K562 (cell line): ENCODE results near the gene DST. TPM values are rescaled to one million over a fixed set of nuclear protein-coding genes. Genes with fewer than 3 reads are reported as not detected.

Experiments used
- ARNT ChIP-seq, 2 experiments: fragments of 450-650 bp; IDR thresholded peaks; 2 replicates each; pipeline ENCODE4 v1.6.1; 2016; ENCODE audit warnings: mild to moderate bottlenecking in 1 of 2
- BCOR ChIP-seq: fragments of 450-650 bp; IDR thresholded peaks from 2 replicates; pipeline ENCODE4 v1.6.1; 2016
- BHLHE40 ChIP-seq: IDR thresholded peaks from 2 replicates; pipeline ENCODE4 v1.6.1; 2011; ENCODE audit warnings: low read length, improper control_type of control experiment
- CBFA2T2 ChIP-seq: fragments of 450-650 bp; conservative IDR thresholded peaks from 2 replicates; pipeline ENCODE4 v1.6.1; 2017; ENCODE audit warnings: mild to moderate bottlenecking
- E2F3 ChIP-seq: fragments of 250-450 bp; sonication (Bioruptor Pico); IDR thresholded peaks from 2 replicates; pipeline ENCODE4 v1.4.0; 2020; ENCODE audit warnings: mild to moderate bottlenecking
- HDAC8 ChIP-seq: fragments of 450-650 bp; IDR thresholded peaks from 2 replicates; pipeline ENCODE4 v1.6.1; 2016; ENCODE audit warnings: mild to moderate bottlenecking, missing genetic modification characterization, moderate library complexity, missing compliant biosample characterization
- JUN ChIP-seq, 2 experiments: sonication (generic) in 1 of 2; formaldehyde crosslinking in 1 of 2; IDR thresholded peaks; 2 replicates each; pipeline versions ENCODE4 v1.6.1 to v1.8.0; 2012 to 2022; ENCODE audit warnings: borderline replicate concordance in 2 of 2, mild to moderate bottlenecking in 2 of 2, improper control_type of control experiment in 1 of 2, low read depth in 1 of 2, low read length in 1 of 2, missing genetic modification reagents in 1 of 2
- KLF6 ChIP-seq: fragments of 250-450 bp; sonication (Bioruptor Pico); IDR thresholded peaks from 2 replicates; pipeline ENCODE4 v1.4.0; 2020; ENCODE audit warnings: mild to moderate bottlenecking, moderate library complexity, borderline replicate concordance
- L3MBTL2 ChIP-seq: fragments of 450-650 bp; IDR thresholded peaks from 2 replicates; pipeline ENCODE4 v1.6.1; 2016; ENCODE audit warnings: mild to moderate bottlenecking, moderate library complexity
- MLLT1 ChIP-seq, 2 experiments: fragments of 450-650 bp; IDR thresholded peaks; 2 replicates each; pipeline ENCODE4 v1.6.1; 2016
- NONO ChIP-seq, 2 experiments: fragments of 200-400 bp in 1 of 2; fragments of 450-650 bp in 1 of 2; formaldehyde crosslinking in 1 of 2; IDR thresholded peaks; 2 replicates each; pipeline ENCODE4 v1.6.1; 2017; ENCODE audit warnings: low read depth in 2 of 2, mild to moderate bottlenecking in 2 of 2, moderate library complexity in 2 of 2, low read length in 1 of 2
- PKNOX1 ChIP-seq: fragments of 450-650 bp; IDR thresholded peaks from 2 replicates; pipeline ENCODE4 v1.6.1; 2016
- POLR2G ChIP-seq: fragments of 200-400 bp; formaldehyde crosslinking; IDR thresholded peaks from 2 replicates; pipeline ENCODE4 v1.6.1; 2017; ENCODE audit warnings: low read depth, mild to moderate bottlenecking, antibody characterized with exemption, low read length, moderate library complexity
- PREB ChIP-seq: sonication (generic); formaldehyde crosslinking; IDR thresholded peaks from 2 replicates; pipeline ENCODE4 v1.8.1; 2023; ENCODE audit warnings: mild to moderate bottlenecking, missing genetic modification reagents
- SIRT6 ChIP-seq: IDR thresholded peaks from one replicate; pipeline ENCODE4 v1.6.1; 2012; ENCODE audit warnings: low read depth, mild to moderate bottlenecking, control low read depth, inconsistent platforms, low read length, moderate library complexity
- SMC3 ChIP-seq: conservative IDR thresholded peaks from 2 replicates; pipeline ENCODE4 v1.6.1; 2011; ENCODE audit warnings: low read depth, low read length, improper control_type of control experiment; ENCODE audit not compliant: insufficient read depth
- TAL1 ChIP-seq: fragments of 450-650 bp; IDR thresholded peaks from 2 replicates; pipeline ENCODE4 v1.6.1; 2016; ENCODE audit warnings: mild to moderate bottlenecking
- UBTF ChIP-seq, 2 experiments: IDR thresholded peaks; 2 replicates each; pipeline ENCODE4 v1.6.1; 2012; ENCODE audit warnings: improper control_type of control experiment in 2 of 2, low read depth in 2 of 2, low read length in 2 of 2, borderline replicate concordance in 1 of 2
- ZFX ChIP-seq: sonication (generic); formaldehyde crosslinking; IDR thresholded peaks from 2 replicates; pipeline ENCODE4 v1.8.0; 2022; ENCODE audit warnings: mild to moderate bottlenecking, missing genetic modification reagents, moderate library complexity
- ZNF764 ChIP-seq: fragments of 250-450 bp; sonication (Bioruptor Pico); IDR thresholded peaks from 2 replicates; pipeline ENCODE4 v1.4.0; 2020; ENCODE audit warnings: low read depth, mild to moderate bottlenecking, moderate library complexity
- polyA plus RNA-seq, 8 experiments: library from polyadenylated mRNA; depleted of rRNA in 4 of 8; stranded (reverse) in 5 of 8; unstranded in 3 of 8; fragments of >200 nt; fragmentation: Nextera tagmentation in 2 of 8; fragmentation: Illumina TruSeq in 1 of 8; extraction: Ambion mirVana in 2 of 8; extraction: Trizol in 1 of 8; gene quantifications; 2 replicates each; pipeline versions ENCODE4 v1.2.1 to v1.2.3, GENCODE V29; 2011 to 2014; ENCODE audit warnings: inconsistent platforms in 1 of 8, missing spikeins in 1 of 8
- total RNA-seq, 7 experiments: library from RNA; depleted of rRNA in 6 of 7; stranded (reverse); fragments of >200 nt in 6 of 7; fragmentation: Illumina TruSeq in 2 of 7; extraction: Trizol in 2 of 7; gene quantifications; 2 replicates each; pipeline versions ENCODE4 v1.2.1 to v1.2.3, GENCODE V29; 2011 to 2021; ENCODE audit warnings: low replicate concordance in 1 of 7

DST gene
- total and polyA plus RNA-seq, 9 of the 15 experiments (the other 6 are each of a cell fraction or from before 2014, with no cell fraction given), result 5.2 to 21.9 (median 13.3) TPM

GRCh38 chr6:56542364-56543331 is 100.0 kb downstream of the DST start (continued):
- TF ChIP-seq JUN (IDR thresholded peaks at IDR 0.05; ENCODE audit: borderline replicate concordance, low read depth, low read length) (peak; percentile 16; the same call in 1 of the 2 replicates), JUN (CRISPR knock-in tag; IDR thresholded peaks at IDR 0.05; ENCODE audit: borderline replicate concordance) (no peak; the same call in 1 of the 2 replicates), BHLHE40 (peak; percentile 89), L3MBTL2 (peak; percentile 80), CBFA2T2 (no peak), MLLT1 (IDR thresholded peaks at IDR 0.05) (peak; percentile 11 to 30; a peak in 1 of 4 replicates), ZNF764 (CRISPR knock-in tag) (no peak), ZFX (peak; percentile 89), SIRT6 (no peak), HDAC8 (tag) (0 out of 2 replicates have a peak, but pooled peaks have one; percentile 13), SMC3 (no peak), PKNOX1 (peak; percentile 76), POLR2G (peak; percentile 97), BCOR (peak; percentile 62), NONO (IDR thresholded peaks at IDR 0.05; ENCODE audit: low read depth in 2 of 2, low read length in 1 of 2) (peak in 1 of 2 experiments; percentile 69; a peak in 2 of 4 replicates), UBTF (IDR thresholded peaks at IDR 0.05; ENCODE audit: borderline replicate concordance in 1 of 2, low read depth in 2 of 2, low read length in 2 of 2) (peak; percentile 99 to 100), KLF6 (CRISPR knock-in tag) (no peak), TAL1 (no peak), PREB (CRISPR knock-in tag) (no peak), ARNT (IDR thresholded peaks at IDR 0.05) (0 out of 4 replicates have a peak, but pooled peaks of 1 of the 2 experiments have one; percentile 35), E2F3 (no peak)
